Endothelial cell (in vitro differentiated cells): Measurements from ENCODE around the gene VSIG10L. TPM values are rescaled to one million over a fixed set of nuclear protein-coding genes. Genes with fewer than 3 reads are reported as not detected.

Source experiments
- DNase-seq: peaks from one replicate; pipeline ENCODE4 v3.0.0; 2021; ENCODE audit warnings: low spot score
- H3K27ac Mint-ChIP-seq: one replicate; pipeline ENCODE4 v1.8.0; 2021; ENCODE audit warnings: mixed read lengths, inconsistent platforms; ENCODE audit not compliant: unreplicated experiment
- H3K27me3 Mint-ChIP-seq: one replicate; pipeline ENCODE4 v1.8.0; 2021; ENCODE audit warnings: mild to moderate bottlenecking, moderate library complexity, mixed read lengths, inconsistent platforms; ENCODE audit not compliant: unreplicated experiment
- H3K36me3 Mint-ChIP-seq: one replicate; pipeline ENCODE4 v1.8.0; 2021; ENCODE audit warnings: mild to moderate bottlenecking, low read depth, mixed read lengths, inconsistent platforms; ENCODE audit not compliant: unreplicated experiment
- H3K4me1 Mint-ChIP-seq: one replicate; pipeline ENCODE4 v1.8.0; 2021; ENCODE audit warnings: mild to moderate bottlenecking, mixed read lengths, inconsistent platforms; ENCODE audit not compliant: unreplicated experiment
- H3K4me3 Mint-ChIP-seq: one replicate; pipeline ENCODE4 v1.8.0; 2021; ENCODE audit warnings: mild to moderate bottlenecking, mixed read lengths, inconsistent platforms; ENCODE audit not compliant: unreplicated experiment
- H3K9me3 Mint-ChIP-seq: one replicate; pipeline ENCODE4 v1.8.0; 2021; ENCODE audit warnings: mixed read lengths, inconsistent platforms; ENCODE audit not compliant: unreplicated experiment
- total RNA-seq: library from RNA; stranded (reverse); fragmentation: NEBNext Ultra II Directional; extraction: Animal tissue kit (Norgen Biotek cat#: 25700); gene quantifications from one replicate; pipeline ENCODE4 v1.2.1, GENCODE V29; 2021; ENCODE audit not compliant: unreplicated experiment
- TF ChIP-seq, protein P1 (sequence below): fragments of 200-600 bp; sonication (generic); IDR thresholded peaks from one replicate; pipeline ENCODE4 v1.5.0; 2021; ENCODE audit warnings: antibody characterized with exemption; ENCODE audit not compliant: unreplicated experiment

The VSIG10L gene
- total RNA-seq, 1 donor from 2014 or later: 5.9 TPM

DNA sequence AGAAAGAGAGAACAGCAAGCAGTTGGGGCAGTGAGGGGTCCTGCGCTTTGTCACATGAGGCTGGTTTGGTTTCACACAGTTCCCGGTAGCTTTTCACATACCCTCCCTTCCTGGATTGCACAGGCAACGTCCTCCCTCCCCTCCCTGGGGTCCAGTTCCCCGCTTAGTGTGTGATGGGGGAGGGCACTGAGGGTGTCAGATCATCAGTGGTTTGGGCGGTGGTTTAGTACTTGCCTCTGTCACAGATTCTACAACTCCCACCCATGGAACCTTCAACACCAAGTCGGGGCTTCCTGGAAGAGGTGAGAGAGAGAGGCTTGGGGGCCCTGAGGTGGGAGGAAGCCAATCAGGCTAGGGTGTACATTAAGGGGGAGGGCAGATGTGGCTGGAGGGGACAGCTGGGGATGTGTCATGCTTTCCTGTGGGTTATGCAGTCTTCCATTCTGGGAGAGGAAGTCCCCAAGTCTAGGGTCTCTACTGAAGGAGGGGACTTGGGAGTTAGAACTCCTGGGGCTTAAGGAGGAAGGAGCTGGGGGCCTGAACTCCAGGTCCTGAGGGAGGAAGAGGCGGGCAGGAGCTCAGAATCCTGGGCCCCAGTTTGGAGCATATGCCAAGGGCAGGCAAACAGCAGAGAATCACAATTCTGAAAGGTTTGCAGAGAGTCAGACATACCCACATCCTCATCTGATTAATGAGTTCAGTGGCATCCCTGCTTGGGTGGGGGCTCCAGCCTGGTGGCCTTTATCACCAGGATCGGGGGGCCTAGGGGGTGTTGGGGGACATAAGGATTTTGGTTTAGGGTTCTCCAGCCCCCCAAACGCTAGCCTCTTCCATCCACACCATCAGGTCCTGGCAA, 30.9 kb upstream of the VSIG10L start, which contains the start of gene NKG7:
Gene NKG7 (minus strand): TSS at position 6 of the 856 bp plus-strand sequence. CDS start 119 bp downstream, outside the sequence.
- Mint-ChIP-seq H3K27ac (no peak within 1 kb of the TSS), H3K27me3 (peaks cover 7% of the 10 kb centered on the region), H3K4me3 (no peak within 1 kb of the TSS), H3K4me1 (peaks cover 9% of the 10 kb centered on the region), H3K36me3 (peaks cover 6% of the 10 kb centered on the region), H3K9me3 (no peaks in the 10 kb centered on the region)
- DNase-seq: no peak
- TF ChIP-seq, protein P1, sequence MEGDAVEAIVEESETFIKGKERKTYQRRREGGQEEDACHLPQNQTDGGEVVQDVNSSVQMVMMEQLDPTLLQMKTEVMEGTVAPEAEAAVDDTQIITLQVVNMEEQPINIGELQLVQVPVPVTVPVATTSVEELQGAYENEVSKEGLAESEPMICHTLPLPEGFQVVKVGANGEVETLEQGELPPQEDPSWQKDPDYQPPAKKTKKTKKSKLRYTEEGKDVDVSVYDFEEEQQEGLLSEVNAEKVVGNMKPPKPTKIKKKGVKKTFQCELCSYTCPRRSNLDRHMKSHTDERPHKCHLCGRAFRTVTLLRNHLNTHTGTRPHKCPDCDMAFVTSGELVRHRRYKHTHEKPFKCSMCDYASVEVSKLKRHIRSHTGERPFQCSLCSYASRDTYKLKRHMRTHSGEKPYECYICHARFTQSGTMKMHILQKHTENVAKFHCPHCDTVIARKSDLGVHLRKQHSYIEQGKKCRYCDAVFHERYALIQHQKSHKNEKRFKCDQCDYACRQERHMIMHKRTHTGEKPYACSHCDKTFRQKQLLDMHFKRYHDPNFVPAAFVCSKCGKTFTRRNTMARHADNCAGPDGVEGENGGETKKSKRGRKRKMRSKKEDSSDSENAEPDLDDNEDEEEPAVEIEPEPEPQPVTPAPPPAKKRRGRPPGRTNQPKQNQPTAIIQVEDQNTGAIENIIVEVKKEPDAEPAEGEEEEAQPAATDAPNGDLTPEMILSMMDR: no peak

- H3K27me3 Mint-ChIP-seq: peaks cover 7% of the 10 kb centered on the region
- TF ChIP-seq, protein P1: no peak
- no peak overlapping the region for H3K4me3 Mint-ChIP-seq
These were observed 30.2 kb upstream of the VSIG10L start for GRCh38 chr19:51372021-51372648.

DNA sequence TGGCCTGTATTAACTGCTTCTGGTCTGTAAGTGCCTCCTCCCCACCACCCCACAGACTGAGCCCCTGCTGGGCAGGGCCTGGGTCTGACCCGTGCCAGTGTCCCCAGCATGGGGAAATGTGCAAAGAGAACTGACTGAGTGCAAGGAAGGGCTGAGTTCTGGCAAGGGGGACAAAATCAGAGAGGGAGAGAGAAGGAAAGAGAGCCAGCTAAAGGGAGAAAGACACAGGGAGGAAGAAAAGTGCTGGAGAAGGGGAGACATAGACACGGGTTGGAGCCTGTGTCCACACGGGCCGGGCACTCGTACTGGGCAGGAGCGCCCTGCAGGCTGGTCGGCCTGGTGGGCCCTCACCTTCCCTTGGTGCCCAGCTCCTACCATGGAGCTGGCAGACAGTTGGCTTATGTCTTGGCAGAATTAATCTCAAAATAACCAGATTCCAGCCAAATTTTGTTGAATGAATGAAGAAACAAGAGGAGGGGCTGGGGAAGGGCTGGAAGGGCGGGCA, 29.3 kb upstream of the VSIG10L start:
- peaks cover 12% of the 10 kb centered on the region for H3K27me3 Mint-ChIP-seq

More at GRCh38 chr19:51372021-51372648, 30.2 kb upstream of the VSIG10L start:
- H3K27ac Mint-ChIP-seq: no peak overlapping the region
- H3K36me3 Mint-ChIP-seq: peaks cover 6% of the 10 kb centered on the region
- peaks cover 9% of the 10 kb centered on the region for H3K4me1 Mint-ChIP-seq
- H3K9me3 Mint-ChIP-seq: no peaks in the 10 kb centered on the region
- DNase-seq: no peak

GRCh38 chr19:51370230-51370629, 28.3 kb upstream of the VSIG10L start:
- H3K4me1 Mint-ChIP-seq: peaks cover 18% of the 10 kb centered on the region
- TF ChIP-seq, protein P1: no peak
- H3K9me3 Mint-ChIP-seq: no peaks in the 10 kb centered on the region
- peaks cover 17% of the 10 kb centered on the region for H3K27me3 Mint-ChIP-seq
- H3K36me3 Mint-ChIP-seq: peaks cover 10% of the 10 kb centered on the region
- H3K27ac Mint-ChIP-seq: no peak overlapping the region
- no peak for DNase-seq
- peak overlapping the region; percentile 59 for H3K4me3 Mint-ChIP-seq

More for the DNA sequence above, 29.3 kb upstream of the VSIG10L start:
- TF ChIP-seq, protein P1: no peak
- H3K36me3 Mint-ChIP-seq: peaks cover 6% of the 10 kb centered on the region
- no peak overlapping the region for H3K4me3 Mint-ChIP-seq
- no peak for DNase-seq
- H3K27ac Mint-ChIP-seq: no peak overlapping the region
- H3K4me1 Mint-ChIP-seq: peaks cover 13% of the 10 kb centered on the region
- H3K9me3 Mint-ChIP-seq: no peaks in the 10 kb centered on the region
